Common myeloid progenitor, CD34-positive (primary cell): Measurements from ENCODE around the gene BANF1.
A peak's percentile ranks its signal among the peaks of the same experiment; 100 is the strongest.

ENCODE experiments used
- CTCF ChIA-PET: fragments of 350-600 bp; sonication (Branson Sonifier 250); formaldehyde crosslinking; loops from one replicate; lab custom pipeline; 2021; ENCODE audit warnings: antibody characterized with exemption; lab: Charles Lee
- POLR2A ChIA-PET: fragments of 350-600 bp; sonication (Branson Sonifier 250); formaldehyde crosslinking; loops from one replicate; lab custom pipeline; 2021; ENCODE audit warnings: antibody characterized with exemption; lab: Charles Lee
- DNase-seq, 3 donors: peaks; one replicate each; pipeline versions ENCODE4 v3.0.0 to v3.0.0-alpha.2; 2013
- H3K27ac ChIP-seq, 2 experiments: 1 replicate in 1 of 2; 2 replicates in 1 of 2; pipeline ENCODE4 v1.7.0; 2013; ENCODE audit warnings: inconsistent platforms in 2 of 2, low read length in 2 of 2, mild to moderate bottlenecking in 2 of 2, low read depth in 1 of 2, moderate library complexity in 1 of 2; ENCODE audit not compliant: severe bottlenecking in 2 of 2, insufficient read depth in 1 of 2, poor library complexity in 1 of 2
- H3K27me3 ChIP-seq, 5 experiments: replicated peaks in 2 of 5; 1 replicate in 3 of 5; 2 replicates in 2 of 5; pipeline versions ENCODE4 v1.6.1 to v1.7.0; 2013; ENCODE audit warnings: low read length in 4 of 5, mild to moderate bottlenecking in 2 of 5, moderate library complexity in 2 of 5, inconsistent platforms in 1 of 5; ENCODE audit not compliant: insufficient read depth in 5 of 5, control insufficient read depth in 4 of 5
- H3K36me3 ChIP-seq, 4 experiments: 1 replicate in 2 of 4; 2 replicates in 2 of 4; pipeline versions ENCODE4 v1.6.1 to v1.7.0; 2013; ENCODE audit warnings: low read length in 3 of 4, control low read depth in 1 of 4, mild to moderate bottlenecking in 1 of 4; ENCODE audit not compliant: control insufficient read depth in 4 of 4, insufficient read depth in 4 of 4
- H3K4me1 ChIP-seq, 4 experiments: 1 replicate in 3 of 4; 2 replicates in 1 of 4; pipeline versions ENCODE4 v1.6.1 to v1.7.1; 2013; ENCODE audit warnings: low read length in 3 of 4, mild to moderate bottlenecking in 3 of 4, control low read depth in 1 of 4, inconsistent platforms in 1 of 4, moderate library complexity in 1 of 4; ENCODE audit not compliant: control insufficient read depth in 4 of 4, insufficient read depth in 4 of 4; ENCODE audit errors: control extremely low read depth in 1 of 4
- H3K4me3 ChIP-seq, 7 experiments: 1 replicate in 4 of 7; 2 replicates in 3 of 7; pipeline versions ENCODE4 v1.5.1 to v1.7.0; 2013; ENCODE audit warnings: mild to moderate bottlenecking in 7 of 7, low read length in 6 of 7, moderate library complexity in 6 of 7, inconsistent platforms in 2 of 7, low read depth in 2 of 7, control low read depth in 1 of 7; ENCODE audit not compliant: insufficient read depth in 4 of 7, control insufficient read depth in 1 of 7; ENCODE audit errors: extremely low read depth in 1 of 7
- H3K9me3 ChIP-seq, 5 experiments: 1 replicate in 4 of 5; 2 replicates in 1 of 5; pipeline versions ENCODE4 v1.6.1 to v1.7.1; 2013; ENCODE audit warnings: low read length in 4 of 5, mild to moderate bottlenecking in 2 of 5, inconsistent platforms in 1 of 5, low read depth in 1 of 5, moderate library complexity in 1 of 5; ENCODE audit not compliant: control insufficient read depth in 4 of 5, insufficient read depth in 2 of 5; ENCODE audit errors: control extremely low read depth in 1 of 5
- WGBS: methylation state at CpG from one replicate; pipeline ENCODE4 v1.1.5; 2013; ENCODE audit not compliant: insufficient coverage; 5-methylcytosine and 5-hydroxymethylcytosine counted together

Gene BANF1

DNA sequence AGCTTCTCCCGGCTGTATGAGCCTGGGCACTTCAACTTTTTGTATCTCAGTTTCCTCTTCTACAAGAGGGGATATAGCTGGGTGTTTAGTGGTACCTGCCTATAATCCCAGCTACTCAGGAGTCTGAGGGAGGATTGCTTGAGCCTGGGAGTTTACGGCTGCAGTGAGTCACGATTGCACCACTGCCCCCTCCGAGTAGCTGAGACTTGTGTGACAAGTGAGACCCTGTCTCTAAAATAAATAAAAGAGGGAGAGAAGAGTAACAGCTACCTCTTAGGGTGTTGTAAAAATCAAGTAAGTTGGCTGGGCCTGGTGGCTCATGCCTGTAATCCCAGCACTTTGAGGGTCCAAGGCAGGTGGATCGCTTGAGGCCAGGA, 34.0 kb downstream of the BANF1 start:
- DNase-seq, result no peak
- H3K27me3 ChIP-seq, result peaks cover 0 to 4% (median 0%) of the 10 kb centered on the region in 5 experiments
- 95% methylated on average over 3 of the region's 5 CpGs for WGBS
- no peak overlapping the region for H3K4me3 ChIP-seq
- H3K9me3 ChIP-seq, result no peaks in the 10 kb centered on the region
- no peak overlapping the region for H3K27ac ChIP-seq
- H3K36me3 ChIP-seq, result no peaks in the 10 kb centered on the region
- POLR2A ChIA-PET, result no interaction called here
- CTCF ChIA-PET, result interaction anchor here (1.0 to 4.3 kb wide), 5 partner anchors 9 to 45 kb away, joined by 3 to 21 read pairs (median 5); partner anchors contain the start of gene CATSPER1
- H3K4me1 ChIP-seq, result no peaks in the 10 kb centered on the region

DNA sequence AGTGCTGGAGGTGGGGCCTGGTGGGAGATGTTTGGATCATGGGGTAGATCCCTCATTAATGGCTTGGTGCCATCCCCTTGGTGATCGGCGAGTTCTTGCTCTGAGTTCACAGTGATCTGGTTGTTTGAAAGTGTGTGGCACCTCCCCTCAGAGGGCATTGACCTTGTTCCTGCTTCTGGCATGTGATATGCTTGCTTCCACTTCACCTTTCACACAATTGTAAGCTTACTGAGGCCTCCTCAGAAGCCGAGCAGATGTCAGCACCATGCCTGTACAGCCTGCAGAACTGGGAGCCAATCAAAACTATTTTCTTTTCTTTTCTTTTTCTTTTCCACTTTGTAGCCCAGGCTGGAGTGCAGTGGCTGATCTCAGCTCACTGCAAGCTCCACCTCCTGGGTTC, 35.0 kb downstream of the BANF1 start:
- no peaks in the 10 kb centered on the region for H3K4me1 ChIP-seq
- DNase-seq, result no peak
- no CpG with 5 or more reads among the region's 3 CpGs for WGBS
- POLR2A ChIA-PET, result no interaction called here
- no peak overlapping the region for H3K4me3 ChIP-seq
- H3K36me3 ChIP-seq, result no peaks in the 10 kb centered on the region
- no peak overlapping the region for H3K27ac ChIP-seq
- H3K9me3 ChIP-seq, result no peaks in the 10 kb centered on the region
- H3K27me3 ChIP-seq, result no peaks in the 10 kb centered on the region
- CTCF ChIA-PET, result interaction anchor here (0.6 to 4.3 kb wide), 4 partner anchors 8 to 450 kb away, joined by 3 to 21 read pairs (median 14); partner anchors contain the start of gene CATSPER1

DNA sequence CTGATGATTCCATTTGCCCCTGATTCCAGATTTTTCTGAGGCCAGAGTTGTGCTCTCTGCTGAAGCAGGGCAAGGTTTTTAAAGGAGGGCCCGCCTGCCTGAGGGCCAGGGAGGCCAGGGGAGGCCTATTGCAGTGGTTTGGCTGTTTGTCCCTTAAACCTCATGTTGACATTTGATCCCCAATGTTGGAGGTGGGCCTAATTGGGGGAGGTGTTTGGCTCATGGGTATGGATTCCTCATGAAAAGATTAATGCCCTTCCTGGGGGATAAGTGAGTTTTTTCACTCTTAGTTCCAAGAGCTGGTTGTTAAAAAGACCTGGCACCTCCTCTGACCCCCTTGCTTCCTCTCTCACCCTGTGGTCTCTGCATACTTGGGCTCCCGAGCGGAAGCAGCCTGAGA, 37.5 kb downstream of the BANF1 start:
- Histone ChIP-seq H3K27me3 (no peaks in the 10 kb centered on the region), H3K9me3 (no peaks in the 10 kb centered on the region), H3K4me3 (no peak overlapping the region), H3K36me3 (no peaks in the 10 kb centered on the region), H3K27ac (no peak overlapping the region), H3K4me1 (peaks cover 0 to 1% (median under 1%) of the 10 kb centered on the region in 4 experiments)
- 100% methylated on average over 2 of the region's 3 CpGs for WGBS
- ChIA-PET POLR2A (no interaction called here), CTCF (interaction anchor here (0.5 to 2.9 kb wide), 4 partner anchors 13 to 311 kb away, joined by 3 to 18 read pairs (median 4); partner anchors contain the start of gene SF3B2)
- no peak for DNase-seq

DNA sequence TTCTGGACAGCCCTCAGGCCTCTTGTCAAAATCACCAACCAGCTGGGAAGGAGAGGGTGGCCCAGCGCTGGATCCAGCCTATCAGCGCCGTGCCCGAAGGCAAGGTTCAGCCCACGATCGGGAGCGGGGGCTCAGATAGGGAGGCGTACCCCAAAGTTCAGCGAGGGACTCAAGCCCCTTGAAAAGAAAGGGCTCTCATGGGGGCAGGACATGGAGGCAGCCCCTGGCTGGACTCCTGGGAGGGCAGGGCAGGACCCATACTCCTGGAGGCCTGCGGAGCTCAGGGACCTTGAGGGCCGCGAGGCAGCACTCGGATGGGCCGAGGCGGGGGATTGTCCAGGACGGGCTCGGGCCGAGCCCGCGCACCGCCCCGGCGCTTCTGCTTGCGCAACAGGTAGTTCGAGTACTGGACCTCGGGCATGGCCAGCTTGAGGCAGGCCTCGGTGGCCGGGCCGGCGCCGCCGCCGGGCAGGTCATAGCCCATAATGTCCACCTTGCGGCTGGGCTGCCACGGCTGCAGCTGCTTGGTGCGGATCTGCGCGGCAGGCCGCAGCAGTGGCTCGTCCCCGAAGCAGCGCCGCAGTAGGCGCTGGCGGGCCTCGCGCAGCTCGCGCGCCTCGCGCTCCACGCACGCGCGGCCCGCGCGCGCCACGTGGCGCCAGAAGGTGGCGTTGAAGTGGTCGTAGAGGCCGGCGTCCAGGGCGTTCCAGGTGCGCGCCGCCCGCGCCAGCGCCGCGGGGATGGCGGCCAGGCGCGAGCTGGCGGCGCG, 40.1 kb downstream of the BANF1 start:
- Histone ChIP-seq H3K36me3 (no peaks in the 10 kb centered on the region), H3K9me3 (no peaks in the 10 kb centered on the region), H3K4me3 (no peak overlapping the region), H3K4me1 (peaks cover 0 to 9% (median 4%) of the 10 kb centered on the region in 4 experiments), H3K27me3 (peaks cover 0 to 2% (median 0%) of the 10 kb centered on the region in 5 experiments), H3K27ac (no peak overlapping the region)
- 97% methylated on average over 75 of the region's 81 CpGs for WGBS
- ChIA-PET CTCF (interaction anchor here (1.0 kb wide), 1 partner anchor 9 kb away, joined by 3 read pairs; no protein-coding TSS in a partner anchor), POLR2A (no interaction called here)
- no peak for DNase-seq

DNA sequence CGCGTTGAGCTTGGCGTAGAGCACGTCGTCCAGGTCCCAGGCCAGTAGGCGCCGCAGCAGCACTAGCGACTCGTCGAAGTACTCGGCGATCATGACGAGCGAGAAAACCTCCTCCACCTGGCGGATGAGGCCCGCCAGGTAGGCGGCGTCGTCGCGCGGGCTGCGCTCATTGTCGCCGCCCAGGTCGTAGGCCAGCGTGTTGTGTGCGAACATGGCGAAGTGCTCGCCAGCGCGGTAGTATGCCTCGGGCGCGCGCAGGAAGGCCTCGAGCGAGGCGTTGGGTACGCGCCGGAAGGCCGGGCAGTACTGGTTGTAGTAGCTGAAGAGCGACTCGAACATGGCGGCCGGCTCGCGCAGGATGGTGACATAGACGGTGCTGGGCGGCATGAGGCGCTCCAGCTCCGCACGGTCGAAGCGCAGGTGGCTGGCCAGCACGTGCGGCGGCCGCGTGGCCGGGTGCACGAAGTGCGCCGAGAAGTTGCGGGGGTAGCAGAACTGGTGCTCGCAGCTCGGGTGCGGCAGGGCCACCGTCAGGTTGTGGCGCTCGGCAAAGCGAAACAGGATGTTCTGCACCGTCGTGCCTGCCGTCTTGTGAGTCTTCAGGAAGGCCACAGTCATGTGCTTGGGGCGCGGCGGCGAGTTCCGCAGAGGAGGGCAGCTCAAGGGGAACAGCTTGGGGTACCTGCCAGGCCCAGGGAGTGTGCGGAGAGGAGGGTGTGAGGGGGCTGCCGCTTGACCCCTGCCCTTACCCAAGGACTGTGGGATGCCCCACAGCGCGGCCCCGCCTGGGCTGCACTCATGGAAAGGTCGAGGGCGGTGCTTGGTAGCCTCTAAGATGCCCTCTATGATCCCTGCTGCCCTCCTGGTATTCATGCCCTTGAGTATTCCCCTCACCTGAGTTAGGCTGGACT, 40.9 kb downstream of the BANF1 start:
- Histone ChIP-seq H3K9me3 (no peaks in the 10 kb centered on the region), H3K4me3 (no peak overlapping the region), H3K4me1 (peaks cover 0 to 9% (median 4%) of the 10 kb centered on the region in 4 experiments), H3K27me3 (peaks cover 0 to 5% (median 0%) of the 10 kb centered on the region in 5 experiments), H3K27ac (no peak overlapping the region), H3K36me3 (no peaks in the 10 kb centered on the region)
- 97% methylated on average over 82 of the region's 88 CpGs for WGBS
- ChIA-PET POLR2A (no interaction called here), CTCF (interaction anchor here (1.0 to 5.3 kb wide), 10 partner anchors 7 to 41 kb away, joined by 3 to 29 read pairs (median 16); partner anchors contain the start of genes BANF1, CATSPER1 and SF3B2)
- DNase-seq, result no peak

DNA sequence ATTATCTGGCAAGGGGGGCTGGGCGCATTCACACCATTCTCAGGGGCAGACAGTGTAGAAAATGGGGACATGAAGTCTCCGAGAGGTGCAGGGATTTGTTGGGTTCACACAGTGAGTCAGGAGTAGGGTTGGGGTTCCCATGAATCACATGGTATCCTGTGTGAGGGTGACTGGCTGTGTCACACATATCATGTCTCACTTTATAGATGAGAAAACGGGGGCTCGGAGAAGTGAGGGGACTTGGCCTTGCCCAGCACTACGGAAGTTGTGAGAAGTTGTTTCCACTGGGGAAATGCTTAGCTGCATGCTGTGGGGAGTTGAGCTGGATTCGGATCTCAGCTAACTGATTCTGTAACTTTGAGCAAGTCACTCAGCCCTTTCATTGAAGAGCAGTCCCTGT, 42.5 kb downstream of the BANF1 start:
- Histone ChIP-seq H3K27ac (no peak overlapping the region), H3K4me3 (peak overlapping the region in 4 of 7 experiments; percentile 9 to 39 (median 24)), H3K36me3 (no peaks in the 10 kb centered on the region), H3K27me3 (peaks cover 0 to 5% (median 0%) of the 10 kb centered on the region in 5 experiments), H3K4me1 (peaks cover 0 to 17% (median 9%) of the 10 kb centered on the region in 4 experiments), H3K9me3 (no peaks in the 10 kb centered on the region)
- ChIA-PET CTCF (interaction anchor here (0.7 to 5.3 kb wide), 22 partner anchors 9 to 332 kb away, joined by 3 to 29 read pairs (median 4); partner anchors contain the start of gene CATSPER1), POLR2A (interaction anchor here (0.6 to 1.0 kb wide), 2 partner anchors 19 to 55 kb away, joined by 3 to 4 read pairs; partner anchors contain the start of gene CATSPER1)
- 60% methylated on average over 5 of the region's 6 CpGs for WGBS
- no peak for DNase-seq
